Ishikawa (cell line): Measurements from ENCODE around the gene MDFIC.

Experiments used
- CEBPB ChIP-seq: IDR thresholded peaks from 2 replicates; pipeline ENCODE4 v1.6.1; 2012
- CREB1 ChIP-seq: IDR thresholded peaks from 2 replicates; pipeline ENCODE4 v1.6.1; 2012; ENCODE audit warnings: low read depth
- EGR1 ChIP-seq: IDR thresholded peaks from 2 replicates; pipeline ENCODE4 v1.6.1; 2012
- EP300 ChIP-seq: IDR thresholded peaks from 2 replicates; pipeline ENCODE4 v1.6.1; 2012; ENCODE audit warnings: borderline replicate concordance
- FOXM1 ChIP-seq: IDR thresholded peaks from 2 replicates; pipeline ENCODE4 v1.6.1; 2012; ENCODE audit warnings: low read depth, borderline replicate concordance
- NFIC ChIP-seq: IDR thresholded peaks from 2 replicates; pipeline ENCODE4 v1.6.1; 2012
- RAD21 ChIP-seq: IDR thresholded peaks from 2 replicates; pipeline ENCODE4 v1.6.1; 2012; ENCODE audit warnings: low read depth
- TAF1 ChIP-seq: IDR thresholded peaks from 2 replicates; pipeline ENCODE4 v1.6.1; 2012; ENCODE audit warnings: low read depth, mild to moderate bottlenecking
- TCF12 ChIP-seq: IDR thresholded peaks from 2 replicates; pipeline ENCODE4 v1.6.1; 2012; ENCODE audit warnings: low read depth
- TEAD4 ChIP-seq: IDR thresholded peaks from 2 replicates; pipeline ENCODE4 v1.6.1; 2012
- USF1 ChIP-seq: IDR thresholded peaks from 2 replicates; pipeline ENCODE4 v1.6.1; 2012
- YY1 ChIP-seq: IDR thresholded peaks from 2 replicates; pipeline ENCODE4 v1.6.1; 2012; ENCODE audit warnings: low read depth
- ZBTB7A ChIP-seq: IDR thresholded peaks from 2 replicates; pipeline ENCODE4 v1.6.1; 2012; ENCODE audit warnings: low read depth
- TF ChIP-seq, protein P1 (sequence below): IDR thresholded peaks from 2 replicates; pipeline ENCODE4 v1.6.1; 2012
- TF ChIP-seq, protein P2 (sequence below): IDR thresholded peaks from 2 replicates; pipeline ENCODE4 v1.6.1; 2012; ENCODE audit warnings: low read depth, mild to moderate bottlenecking

MDFIC gene

DNA sequence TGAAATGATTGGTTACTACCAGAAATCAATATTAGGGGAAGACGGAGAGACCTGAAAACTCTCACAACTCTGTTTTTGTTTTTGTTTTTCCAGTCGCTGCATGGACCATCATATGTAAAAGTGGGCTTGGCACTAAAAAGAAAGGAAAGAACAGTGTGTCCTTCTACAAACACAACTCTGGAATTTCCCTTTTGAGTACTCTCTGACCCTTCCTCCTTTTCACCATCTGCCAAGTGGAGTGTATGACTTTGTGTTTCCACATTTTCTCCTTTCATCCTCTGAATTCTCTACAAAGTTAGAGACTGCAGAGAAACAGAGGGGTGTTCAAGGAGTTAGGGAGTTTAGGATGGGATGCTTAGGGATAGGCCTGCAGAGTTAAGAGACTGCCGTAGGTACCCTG is 92.0 kb downstream of the MDFIC start:
- TF ChIP-seq, protein P1, sequence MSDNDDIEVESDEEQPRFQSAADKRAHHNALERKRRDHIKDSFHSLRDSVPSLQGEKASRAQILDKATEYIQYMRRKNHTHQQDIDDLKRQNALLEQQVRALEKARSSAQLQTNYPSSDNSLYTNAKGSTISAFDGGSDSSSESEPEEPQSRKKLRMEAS = no peak
- no peak for TF ChIP-seq USF1
- no peak for TF ChIP-seq ZBTB7A
- TF ChIP-seq CEBPB = no peak
- no peak for TF ChIP-seq EP300
- no peak for TF ChIP-seq TCF12
- TF ChIP-seq EGR1 = no peak
- TF ChIP-seq CREB1 = no peak
- TF ChIP-seq, protein P2, sequence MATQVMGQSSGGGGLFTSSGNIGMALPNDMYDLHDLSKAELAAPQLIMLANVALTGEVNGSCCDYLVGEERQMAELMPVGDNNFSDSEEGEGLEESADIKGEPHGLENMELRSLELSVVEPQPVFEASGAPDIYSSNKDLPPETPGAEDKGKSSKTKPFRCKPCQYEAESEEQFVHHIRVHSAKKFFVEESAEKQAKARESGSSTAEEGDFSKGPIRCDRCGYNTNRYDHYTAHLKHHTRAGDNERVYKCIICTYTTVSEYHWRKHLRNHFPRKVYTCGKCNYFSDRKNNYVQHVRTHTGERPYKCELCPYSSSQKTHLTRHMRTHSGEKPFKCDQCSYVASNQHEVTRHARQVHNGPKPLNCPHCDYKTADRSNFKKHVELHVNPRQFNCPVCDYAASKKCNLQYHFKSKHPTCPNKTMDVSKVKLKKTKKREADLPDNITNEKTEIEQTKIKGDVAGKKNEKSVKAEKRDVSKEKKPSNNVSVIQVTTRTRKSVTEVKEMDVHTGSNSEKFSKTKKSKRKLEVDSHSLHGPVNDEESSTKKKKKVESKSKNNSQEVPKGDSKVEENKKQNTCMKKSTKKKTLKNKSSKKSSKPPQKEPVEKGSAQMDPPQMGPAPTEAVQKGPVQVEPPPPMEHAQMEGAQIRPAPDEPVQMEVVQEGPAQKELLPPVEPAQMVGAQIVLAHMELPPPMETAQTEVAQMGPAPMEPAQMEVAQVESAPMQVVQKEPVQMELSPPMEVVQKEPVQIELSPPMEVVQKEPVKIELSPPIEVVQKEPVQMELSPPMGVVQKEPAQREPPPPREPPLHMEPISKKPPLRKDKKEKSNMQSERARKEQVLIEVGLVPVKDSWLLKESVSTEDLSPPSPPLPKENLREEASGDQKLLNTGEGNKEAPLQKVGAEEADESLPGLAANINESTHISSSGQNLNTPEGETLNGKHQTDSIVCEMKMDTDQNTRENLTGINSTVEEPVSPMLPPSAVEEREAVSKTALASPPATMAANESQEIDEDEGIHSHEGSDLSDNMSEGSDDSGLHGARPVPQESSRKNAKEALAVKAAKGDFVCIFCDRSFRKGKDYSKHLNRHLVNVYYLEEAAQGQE = no peak
- no peak for TF ChIP-seq TAF1
- TF ChIP-seq RAD21 = no peak
- TF ChIP-seq YY1 = no peak

DNA sequence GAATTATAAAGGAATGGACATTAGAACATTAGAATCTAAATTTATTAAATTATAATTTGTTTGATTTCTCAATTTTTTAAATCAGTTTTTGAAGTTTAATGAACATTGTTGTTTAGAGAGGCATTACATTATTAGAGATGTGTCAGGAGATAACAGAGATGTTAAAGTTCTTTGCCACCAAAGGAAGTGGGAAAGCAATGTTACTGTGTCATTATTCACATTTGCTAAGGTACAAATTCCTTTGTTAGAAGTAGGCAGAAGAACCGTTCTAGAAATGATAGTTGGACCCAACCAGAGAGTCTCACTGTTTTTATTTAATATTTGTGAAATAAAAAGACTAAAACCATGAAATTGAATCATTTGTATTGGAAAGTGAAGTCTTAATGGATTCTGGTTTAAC is 92.9 kb downstream of the MDFIC start:
- TF ChIP-seq TAF1 (no peak), EP300 (no peak), TEAD4 (no peak), USF1 (no peak), CEBPB (no peak), NFIC (no peak), CREB1 (no peak), YY1 (no peak), RAD21 (no peak), EGR1 (no peak), FOXM1 (no peak), TCF12 (no peak), ZBTB7A (no peak)
- TF ChIP-seq, protein P1 = no peak
- TF ChIP-seq, protein P2 = no peak

DNA sequence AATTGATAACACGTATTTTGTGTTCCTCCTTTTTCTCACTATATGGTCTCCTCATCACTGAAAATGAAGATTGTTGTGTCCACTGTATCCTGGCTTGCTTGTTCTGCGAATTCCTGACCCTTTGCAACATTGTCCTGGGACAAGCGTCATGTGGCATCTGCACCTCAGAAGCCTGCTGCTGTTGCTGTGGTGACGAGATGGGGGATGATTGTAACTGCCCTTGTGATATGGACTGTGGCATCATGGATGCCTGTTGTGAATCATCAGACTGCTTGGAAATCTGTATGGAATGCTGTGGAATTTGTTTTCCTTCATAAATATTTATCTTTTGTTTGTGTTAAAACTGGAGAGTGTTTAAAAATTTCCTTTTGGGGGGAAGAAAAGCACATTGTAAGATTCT is 93.7 kb downstream of the MDFIC start:
- TF ChIP-seq TCF12 (no peak), FOXM1 (no peak), TAF1 (no peak), RAD21 (no peak)
- TF ChIP-seq, protein P1 = no peak

GRCh38 chr7:115019882-115020605 is 98.2 kb downstream of the MDFIC start:
- TF ChIP-seq TAF1 = no peak
- no peak for TF ChIP-seq USF1
- TF ChIP-seq TCF12 = no peak
- no peak for TF ChIP-seq CREB1
- no peak for TF ChIP-seq TEAD4
- no peak for TF ChIP-seq CEBPB
- no peak for TF ChIP-seq EP300
- TF ChIP-seq ZBTB7A = no peak
- TF ChIP-seq RAD21 = no peak
- TF ChIP-seq EGR1 = no peak

- no peak for TF ChIP-seq FOXM1
- no peak for TF ChIP-seq CREB1
- no peak for TF ChIP-seq YY1
- TF ChIP-seq, protein P1 = no peak
Observed at GRCh38 chr7:115023219-115023618, 101.3 kb downstream of the MDFIC start.
